K562 (cell line): ENCODE measurements around the gene GLUL. TPM values are rescaled to one million over a fixed set of nuclear protein-coding genes. Genes with fewer than 3 reads are reported as not detected.

Experiments used
- BMI1 ChIP-seq: fragments of 150-350 bp; IDR thresholded peaks from 2 replicates; pipeline ENCODE4 v1.6.1; 2014; ENCODE audit warnings: low read length
- CBX1 ChIP-seq: sonication (generic); IDR thresholded peaks from 2 replicates; pipeline ENCODE4 v1.6.1; 2016; ENCODE audit warnings: antibody characterized with exemption, low read depth, mild to moderate bottlenecking
- GATA2 ChIP-seq: sonication (generic); formaldehyde crosslinking; IDR thresholded peaks from 2 replicates; pipeline ENCODE4 v1.4.0; 2020; ENCODE audit warnings: mild to moderate bottlenecking, missing genetic modification reagents
- NCOA1 ChIP-seq: fragments of 450-650 bp; IDR thresholded peaks from 2 replicates; pipeline ENCODE4 v1.6.1; 2016; ENCODE audit warnings: low read depth
- SP2 ChIP-seq: IDR thresholded peaks from 2 replicates; pipeline ENCODE4 v1.6.1; 2011; ENCODE audit warnings: mild to moderate bottlenecking, low read depth, low read length, moderate library complexity; ENCODE audit not compliant: poor library complexity, severe bottlenecking; ENCODE audit errors: extremely low read depth
- SRSF9 ChIP-seq: fragments of 200-400 bp; formaldehyde crosslinking; IDR thresholded peaks from 2 replicates; pipeline ENCODE4 v1.6.1; 2017; ENCODE audit warnings: low read depth, low read length, borderline replicate concordance
- TAF15 ChIP-seq: fragments of 200-400 bp; formaldehyde crosslinking; IDR thresholded peaks from 2 replicates; pipeline ENCODE4 v1.6.1; 2017; ENCODE audit warnings: mild to moderate bottlenecking, low read depth, low read length, moderate library complexity
- TBP ChIP-seq: optimal IDR thresholded peaks from 2 replicates; pipeline ENCODE3; 2011; ENCODE audit warnings: low read depth, low read length, improper control_type of control experiment
- ZBED1 ChIP-seq: IDR thresholded peaks from 2 replicates; pipeline ENCODE4 v1.6.1; 2014
- ZBTB17 ChIP-seq: fragments of 450-650 bp; formaldehyde crosslinking; IDR thresholded peaks from 2 replicates; pipeline ENCODE4 v1.4.0; 2020; ENCODE audit warnings: mild to moderate bottlenecking
- ZC3H11A ChIP-seq: IDR thresholded peaks from 2 replicates; pipeline ENCODE4 v1.6.1; 2012; ENCODE audit warnings: low read depth, low read length, improper control_type of control experiment
- ZNF217 ChIP-seq: sonication (generic); formaldehyde crosslinking; IDR thresholded peaks from 2 replicates; pipeline ENCODE4 v1.8.0; 2022; ENCODE audit warnings: mild to moderate bottlenecking, missing genetic modification reagents
- ZNF785 ChIP-seq: fragments of 250-450 bp; sonication (Bioruptor Pico); IDR thresholded peaks from 2 replicates; pipeline ENCODE4 v1.4.0; 2020; ENCODE audit warnings: mild to moderate bottlenecking
- polyA plus RNA-seq, 8 experiments: library from polyadenylated mRNA; depleted of rRNA in 4 of 8; stranded (reverse) in 5 of 8; unstranded in 3 of 8; fragments of >200 nt; fragmentation: Nextera tagmentation in 2 of 8; fragmentation: Illumina TruSeq in 1 of 8; extraction: Ambion mirVana in 2 of 8; extraction: Trizol in 1 of 8; gene quantifications; 2 replicates each; pipeline versions ENCODE4 v1.2.1 to v1.2.3, GENCODE V29; 2011 to 2014; ENCODE audit warnings: inconsistent platforms in 1 of 8, missing spikeins in 1 of 8
- total RNA-seq, 7 experiments: library from RNA; depleted of rRNA in 6 of 7; stranded (reverse); fragments of >200 nt in 6 of 7; fragmentation: Illumina TruSeq in 2 of 7; extraction: Trizol in 2 of 7; gene quantifications; 2 replicates each; pipeline versions ENCODE4 v1.2.1 to v1.2.3, GENCODE V29; 2011 to 2021; ENCODE audit warnings: low replicate concordance in 1 of 7
- TF ChIP-seq, protein P1 (sequence below): fragments of 250-450 bp; sonication (Bioruptor Pico); IDR thresholded peaks from 2 replicates; pipeline ENCODE4 v1.5.0; 2020; ENCODE audit warnings: mild to moderate bottlenecking
- TF ChIP-seq, protein P2 (sequence below): fragments of 450-650 bp; IDR thresholded peaks from 2 replicates; pipeline ENCODE4 v1.6.1; 2016; ENCODE audit warnings: antibody characterized with exemption
- TF ChIP-seq, protein P3 (sequence below): sonication (generic); formaldehyde crosslinking; IDR thresholded peaks from 2 replicates; pipeline ENCODE4 v1.8.1; 2022; ENCODE audit warnings: missing genetic modification reagents
- TF ChIP-seq, protein P4 (sequence below), 2 experiments: fragments of 450-650 bp; IDR thresholded peaks; 2 replicates each; pipeline ENCODE4 v1.6.1; 2018; ENCODE audit warnings: mild to moderate bottlenecking in 2 of 2, low read depth in 1 of 2; ENCODE audit not compliant: partially characterized antibody in 2 of 2
- TF ChIP-seq, protein P5 (sequence below): fragments of 250-450 bp; sonication (Bioruptor Pico); IDR thresholded peaks from 2 replicates; pipeline ENCODE4 v1.4.0; 2020

Gene GLUL
- total and polyA plus RNA-seq, 9 of the 15 experiments (the other 6 are each of a cell fraction or from before 2014, with no cell fraction given) = 1,088 to 4,222 (median 1,338) TPM

DNA sequence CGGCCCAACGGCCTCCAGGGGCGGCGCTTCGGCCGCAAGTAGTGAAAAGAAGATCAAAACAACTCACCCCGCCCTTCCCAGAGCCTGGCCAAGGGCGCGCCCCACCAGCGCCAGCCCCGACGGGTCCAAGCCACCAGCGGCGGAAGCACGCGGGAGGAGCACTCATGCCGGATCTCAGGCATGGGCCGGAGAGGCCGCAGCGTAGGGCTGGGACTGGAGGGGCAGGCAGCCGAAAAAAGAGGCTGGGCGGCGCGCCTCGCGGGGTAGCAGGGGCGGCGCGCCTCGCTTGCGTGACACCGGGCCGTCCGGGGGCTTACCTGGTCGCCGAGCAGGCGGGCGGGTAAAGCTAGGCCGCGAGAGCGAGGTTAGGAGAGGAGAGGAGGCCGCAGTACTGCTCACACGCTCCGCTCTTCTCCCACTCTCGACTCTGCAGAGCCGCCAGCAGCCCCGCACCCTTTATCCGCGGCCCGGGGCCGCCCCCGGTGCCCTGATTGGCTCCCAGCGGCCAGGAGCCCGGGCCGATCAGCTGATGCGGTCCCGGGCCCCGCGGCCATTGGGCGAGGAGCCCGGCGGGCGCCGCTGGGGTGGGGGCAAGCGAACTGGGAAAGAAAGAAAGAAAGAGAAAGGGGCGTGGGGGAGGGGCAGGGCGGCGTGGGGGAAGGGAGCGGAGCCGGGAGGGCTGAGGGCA lies at the start of gene GLUL (continued):
- peak; percentile 40 for TF ChIP-seq SP2
- TF ChIP-seq SRSF9 = no peak
- TF ChIP-seq TBP = peak; percentile 99
- no peak for TF ChIP-seq NCOA1
- 0 out of 2 replicates have a peak, but pooled peaks have one; percentile 52 for TF ChIP-seq ZBED1
- no peak for TF ChIP-seq ZNF217 (CRISPR knock-in tag)
- TF ChIP-seq, protein P1, sequence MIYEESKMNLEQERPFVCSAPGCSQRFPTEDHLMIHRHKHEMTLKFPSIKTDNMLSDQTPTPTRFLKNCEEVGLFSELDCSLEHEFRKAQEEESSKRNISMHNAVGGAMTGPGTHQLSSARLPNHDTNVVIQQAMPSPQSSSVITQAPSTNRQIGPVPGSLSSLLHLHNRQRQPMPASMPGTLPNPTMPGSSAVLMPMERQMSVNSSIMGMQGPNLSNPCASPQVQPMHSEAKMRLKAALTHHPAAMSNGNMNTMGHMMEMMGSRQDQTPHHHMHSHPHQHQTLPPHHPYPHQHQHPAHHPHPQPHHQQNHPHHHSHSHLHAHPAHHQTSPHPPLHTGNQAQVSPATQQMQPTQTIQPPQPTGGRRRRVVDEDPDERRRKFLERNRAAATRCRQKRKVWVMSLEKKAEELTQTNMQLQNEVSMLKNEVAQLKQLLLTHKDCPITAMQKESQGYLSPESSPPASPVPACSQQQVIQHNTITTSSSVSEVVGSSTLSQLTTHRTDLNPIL (CRISPR knock-in tag) = 0 out of 2 replicates have a peak, but pooled peaks have one; percentile 12
- peak; percentile 97 for TF ChIP-seq CBX1
- TF ChIP-seq, protein P2, sequence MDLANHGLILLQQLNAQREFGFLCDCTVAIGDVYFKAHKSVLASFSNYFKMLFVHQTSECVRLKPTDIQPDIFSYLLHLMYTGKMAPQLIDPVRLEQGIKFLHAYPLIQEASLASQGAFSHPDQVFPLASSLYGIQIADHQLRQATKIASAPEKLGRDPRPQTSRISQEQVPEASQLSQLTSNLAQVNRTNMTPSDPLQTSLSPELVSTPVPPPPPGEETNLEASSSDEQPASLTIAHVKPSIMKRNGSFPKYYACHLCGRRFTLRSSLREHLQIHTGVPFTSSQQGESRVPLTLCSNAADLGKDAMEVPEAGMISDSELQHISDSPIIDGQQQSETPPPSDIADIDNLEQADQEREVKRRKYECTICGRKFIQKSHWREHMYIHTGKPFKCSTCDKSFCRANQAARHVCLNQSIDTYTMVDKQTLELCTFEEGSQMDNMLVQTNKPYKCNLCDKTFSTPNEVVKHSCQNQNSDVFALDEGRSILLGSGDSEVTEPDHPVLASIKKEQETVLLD = no peak
- no peak for TF ChIP-seq BMI1
- TF ChIP-seq ZNF785 (CRISPR knock-in tag) = no peak
- no peak for TF ChIP-seq TAF15
- TF ChIP-seq GATA2 = peak; percentile 21; the same call in 1 of the 2 replicates
- 0 out of 2 replicates have a peak, but pooled peaks have one; percentile 26 for TF ChIP-seq ZBTB17 (CRISPR knock-in tag)
- TF ChIP-seq, protein P3, sequence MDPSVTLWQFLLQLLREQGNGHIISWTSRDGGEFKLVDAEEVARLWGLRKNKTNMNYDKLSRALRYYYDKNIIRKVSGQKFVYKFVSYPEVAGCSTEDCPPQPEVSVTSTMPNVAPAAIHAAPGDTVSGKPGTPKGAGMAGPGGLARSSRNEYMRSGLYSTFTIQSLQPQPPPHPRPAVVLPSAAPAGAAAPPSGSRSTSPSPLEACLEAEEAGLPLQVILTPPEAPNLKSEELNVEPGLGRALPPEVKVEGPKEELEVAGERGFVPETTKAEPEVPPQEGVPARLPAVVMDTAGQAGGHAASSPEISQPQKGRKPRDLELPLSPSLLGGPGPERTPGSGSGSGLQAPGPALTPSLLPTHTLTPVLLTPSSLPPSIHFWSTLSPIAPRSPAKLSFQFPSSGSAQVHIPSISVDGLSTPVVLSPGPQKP = no peak
- TF ChIP-seq, protein P4, sequence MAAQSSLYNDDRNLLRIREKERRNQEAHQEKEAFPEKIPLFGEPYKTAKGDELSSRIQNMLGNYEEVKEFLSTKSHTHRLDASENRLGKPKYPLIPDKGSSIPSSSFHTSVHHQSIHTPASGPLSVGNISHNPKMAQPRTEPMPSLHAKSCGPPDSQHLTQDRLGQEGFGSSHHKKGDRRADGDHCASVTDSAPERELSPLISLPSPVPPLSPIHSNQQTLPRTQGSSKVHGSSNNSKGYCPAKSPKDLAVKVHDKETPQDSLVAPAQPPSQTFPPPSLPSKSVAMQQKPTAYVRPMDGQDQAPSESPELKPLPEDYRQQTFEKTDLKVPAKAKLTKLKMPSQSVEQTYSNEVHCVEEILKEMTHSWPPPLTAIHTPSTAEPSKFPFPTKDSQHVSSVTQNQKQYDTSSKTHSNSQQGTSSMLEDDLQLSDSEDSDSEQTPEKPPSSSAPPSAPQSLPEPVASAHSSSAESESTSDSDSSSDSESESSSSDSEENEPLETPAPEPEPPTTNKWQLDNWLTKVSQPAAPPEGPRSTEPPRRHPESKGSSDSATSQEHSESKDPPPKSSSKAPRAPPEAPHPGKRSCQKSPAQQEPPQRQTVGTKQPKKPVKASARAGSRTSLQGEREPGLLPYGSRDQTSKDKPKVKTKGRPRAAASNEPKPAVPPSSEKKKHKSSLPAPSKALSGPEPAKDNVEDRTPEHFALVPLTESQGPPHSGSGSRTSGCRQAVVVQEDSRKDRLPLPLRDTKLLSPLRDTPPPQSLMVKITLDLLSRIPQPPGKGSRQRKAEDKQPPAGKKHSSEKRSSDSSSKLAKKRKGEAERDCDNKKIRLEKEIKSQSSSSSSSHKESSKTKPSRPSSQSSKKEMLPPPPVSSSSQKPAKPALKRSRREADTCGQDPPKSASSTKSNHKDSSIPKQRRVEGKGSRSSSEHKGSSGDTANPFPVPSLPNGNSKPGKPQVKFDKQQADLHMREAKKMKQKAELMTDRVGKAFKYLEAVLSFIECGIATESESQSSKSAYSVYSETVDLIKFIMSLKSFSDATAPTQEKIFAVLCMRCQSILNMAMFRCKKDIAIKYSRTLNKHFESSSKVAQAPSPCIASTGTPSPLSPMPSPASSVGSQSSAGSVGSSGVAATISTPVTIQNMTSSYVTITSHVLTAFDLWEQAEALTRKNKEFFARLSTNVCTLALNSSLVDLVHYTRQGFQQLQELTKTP (IDR thresholded peaks at IDR 0.05; ENCODE audit: low read depth in 1 of 2, partially characterized antibody in 2 of 2) = peak; percentile 62 to 64
- no peak for TF ChIP-seq ZC3H11A
- TF ChIP-seq, protein P5, sequence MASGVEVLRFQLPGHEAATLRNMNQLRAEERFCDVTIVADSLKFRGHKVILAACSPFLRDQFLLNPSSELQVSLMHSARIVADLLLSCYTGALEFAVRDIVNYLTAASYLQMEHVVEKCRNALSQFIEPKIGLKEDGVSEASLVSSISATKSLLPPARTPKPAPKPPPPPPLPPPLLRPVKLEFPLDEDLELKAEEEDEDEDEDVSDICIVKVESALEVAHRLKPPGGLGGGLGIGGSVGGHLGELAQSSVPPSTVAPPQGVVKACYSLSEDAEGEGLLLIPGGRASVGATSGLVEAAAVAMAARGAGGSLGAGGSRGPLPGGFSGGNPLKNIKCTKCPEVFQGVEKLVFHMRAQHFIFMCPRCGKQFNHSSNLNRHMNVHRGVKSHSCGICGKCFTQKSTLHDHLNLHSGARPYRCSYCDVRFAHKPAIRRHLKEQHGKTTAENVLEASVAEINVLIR (CRISPR knock-in tag) = 0 out of 2 replicates have a peak, but pooled peaks have one; percentile 6
